ENCODE measurements around the gene CNTNAP2. TPM values are rescaled to one million over a fixed set of nuclear protein-coding genes. Genes with fewer than 3 reads are reported as not detected.

CNTNAP2 gene
- total RNA-seq, 2 donors from 2014 or later: not detected

GRCh38 chr7:146728611-146729010 lies 612.0 kb downstream of the CNTNAP2 start:
- Mint-ChIP-seq H3K9me3 (peaks cover 7% of the 10 kb centered on the region), H3K36me3 (no peaks in the 10 kb centered on the region), H3K27me3 (no peaks in the 10 kb centered on the region), H3K27ac (no peak overlapping the region), H3K4me1 (ENCODE audit: low read depth in 2 of 2) (no peaks in the 10 kb centered on the region), H3K4me3 (no peak overlapping the region)
- ATAC-seq (no peak), DNase-seq (ENCODE audit: low spot score) (no peak)

GRCh38 chr7:146731185-146731584 lies 614.6 kb downstream of the CNTNAP2 start:
- H3K27ac Mint-ChIP-seq: no peak overlapping the region
- H3K36me3 Mint-ChIP-seq: no peaks in the 10 kb centered on the region
- ATAC-seq (no peak), DNase-seq (ENCODE audit: low spot score) (no peak)
- H3K4me1 Mint-ChIP-seq (ENCODE audit: low read depth in 2 of 2): no peaks in the 10 kb centered on the region
- no peak overlapping the region for H3K4me3 Mint-ChIP-seq
- H3K9me3 Mint-ChIP-seq: peaks cover 7% of the 10 kb centered on the region
- no peaks in the 10 kb centered on the region for H3K27me3 Mint-ChIP-seq

GRCh38 chr7:146735992-146736391 lies 619.4 kb downstream of the CNTNAP2 start:
- Mint-ChIP-seq H3K27me3 (no peaks in the 10 kb centered on the region), H3K4me1 (ENCODE audit: low read depth in 2 of 2) (no peaks in the 10 kb centered on the region), H3K36me3 (peaks cover under 1% of the 10 kb centered on the region), H3K27ac (no peak overlapping the region), H3K4me3 (no peak overlapping the region), H3K9me3 (peaks cover 6% of the 10 kb centered on the region)
- ATAC-seq (no peak), DNase-seq (ENCODE audit: low spot score) (no peak)

GRCh38 chr7:146736446-146737190 lies 620.0 kb downstream of the CNTNAP2 start:
- H3K4me3 Mint-ChIP-seq: no peak overlapping the region
- peaks cover 7% of the 10 kb centered on the region for H3K36me3 Mint-ChIP-seq
- no peak overlapping the region for H3K27ac Mint-ChIP-seq
- DNase-seq (ENCODE audit: low spot score) (no peak), ATAC-seq (no peak)
- no peaks in the 10 kb centered on the region for H3K4me1 Mint-ChIP-seq (ENCODE audit: low read depth in 2 of 2)
- H3K9me3 Mint-ChIP-seq: peaks cover 10% of the 10 kb centered on the region
- H3K27me3 Mint-ChIP-seq: no peaks in the 10 kb centered on the region

- DNase-seq (ENCODE audit: low spot score): no peak
- Mint-ChIP-seq H3K27ac (no peak overlapping the region), H3K36me3 (peaks cover 7% of the 10 kb centered on the region), H3K4me3 (no peak overlapping the region), H3K27me3 (no peaks in the 10 kb centered on the region), H3K4me1 (ENCODE audit: low read depth in 2 of 2) (no peaks in the 10 kb centered on the region), H3K9me3 (peaks cover 12% of the 10 kb centered on the region)
- no peak for ATAC-seq
These were observed 623.4 kb downstream of the CNTNAP2 start for GRCh38 chr7:146740039-146740438.

- no peaks in the 10 kb centered on the region for H3K4me1 Mint-ChIP-seq (ENCODE audit: low read depth in 2 of 2)
- H3K4me3 Mint-ChIP-seq: no peak overlapping the region
- DNase-seq (ENCODE audit: low spot score) (no peak), ATAC-seq (no peak)
- peaks cover 7% of the 10 kb centered on the region for H3K36me3 Mint-ChIP-seq
- H3K9me3 Mint-ChIP-seq: peaks cover 12% of the 10 kb centered on the region
- H3K27me3 Mint-ChIP-seq: no peaks in the 10 kb centered on the region
- no peak overlapping the region for H3K27ac Mint-ChIP-seq
These were observed 625.3 kb downstream of the CNTNAP2 start for GRCh38 chr7:146741911-146742310.

GRCh38 chr7:146754385-146754784 lies 637.8 kb downstream of the CNTNAP2 start:
- ATAC-seq (no peak), DNase-seq (ENCODE audit: low spot score) (no peak)
- no peaks in the 10 kb centered on the region for H3K36me3 Mint-ChIP-seq
- H3K4me1 Mint-ChIP-seq (ENCODE audit: low read depth in 2 of 2): no peaks in the 10 kb centered on the region
- H3K4me3 Mint-ChIP-seq: no peak overlapping the region
- no peaks in the 10 kb centered on the region for H3K27me3 Mint-ChIP-seq
- no peak overlapping the region for H3K27ac Mint-ChIP-seq
- peaks cover 17% of the 10 kb centered on the region for H3K9me3 Mint-ChIP-seq

GRCh38 chr7:146755585-146755984 lies 639.0 kb downstream of the CNTNAP2 start:
- H3K27ac Mint-ChIP-seq: no peak overlapping the region
- peaks cover 10% of the 10 kb centered on the region for H3K9me3 Mint-ChIP-seq
- no peak for ATAC-seq
- H3K4me1 Mint-ChIP-seq (ENCODE audit: low read depth in 2 of 2): no peaks in the 10 kb centered on the region
- no peaks in the 10 kb centered on the region for H3K27me3 Mint-ChIP-seq
- H3K4me3 Mint-ChIP-seq: no peak overlapping the region
- no peaks in the 10 kb centered on the region for H3K36me3 Mint-ChIP-seq
- no peak for DNase-seq (ENCODE audit: low spot score)

GRCh38 chr7:146764458-146764857 lies 647.9 kb downstream of the CNTNAP2 start:
- no peaks in the 10 kb centered on the region for H3K27me3 Mint-ChIP-seq
- peaks cover 4% of the 10 kb centered on the region for H3K36me3 Mint-ChIP-seq
- no peaks in the 10 kb centered on the region for H3K4me1 Mint-ChIP-seq (ENCODE audit: low read depth in 2 of 2)
- no peak overlapping the region for H3K27ac Mint-ChIP-seq
- DNase-seq (ENCODE audit: low spot score) (no peak), ATAC-seq (no peak)
- peaks cover 12% of the 10 kb centered on the region for H3K9me3 Mint-ChIP-seq
- H3K4me3 Mint-ChIP-seq: no peak overlapping the region

- Mint-ChIP-seq H3K27ac (no peak overlapping the region), H3K36me3 (peaks cover 4% of the 10 kb centered on the region), H3K4me1 (ENCODE audit: low read depth in 2 of 2) (no peaks in the 10 kb centered on the region), H3K27me3 (no peaks in the 10 kb centered on the region), H3K4me3 (no peak overlapping the region), H3K9me3 (peaks cover 8% of the 10 kb centered on the region)
- ATAC-seq (no peak), DNase-seq (ENCODE audit: low spot score) (no peak)
These were observed 652.4 kb downstream of the CNTNAP2 start for GRCh38 chr7:146768957-146769356.

GRCh38 chr7:146772601-146773000 lies 656.0 kb downstream of the CNTNAP2 start:
- ATAC-seq: no peak

GRCh38 chr7:146773506-146773905 lies 656.9 kb downstream of the CNTNAP2 start:
- ATAC-seq (no peak), DNase-seq (ENCODE audit: low spot score) (no peak)
- Mint-ChIP-seq H3K27me3 (no peaks in the 10 kb centered on the region), H3K4me1 (ENCODE audit: low read depth in 2 of 2) (no peaks in the 10 kb centered on the region), H3K36me3 (no peaks in the 10 kb centered on the region), H3K9me3 (peaks cover 11% of the 10 kb centered on the region), H3K4me3 (no peak overlapping the region), H3K27ac (no peak overlapping the region)

More at GRCh38 chr7:146772601-146773000, 656.0 kb downstream of the CNTNAP2 start:
- peaks cover 11% of the 10 kb centered on the region for H3K9me3 Mint-ChIP-seq
- no peak for DNase-seq (ENCODE audit: low spot score)
- H3K27me3 Mint-ChIP-seq: no peaks in the 10 kb centered on the region
- H3K4me1 Mint-ChIP-seq (ENCODE audit: low read depth in 2 of 2): no peaks in the 10 kb centered on the region
- H3K36me3 Mint-ChIP-seq: no peaks in the 10 kb centered on the region
- H3K4me3 Mint-ChIP-seq: no peak overlapping the region
- no peak overlapping the region for H3K27ac Mint-ChIP-seq

- H3K27me3 Mint-ChIP-seq: no peaks in the 10 kb centered on the region
- peaks cover 3% of the 10 kb centered on the region for H3K9me3 Mint-ChIP-seq
- no peaks in the 10 kb centered on the region for H3K4me1 Mint-ChIP-seq (ENCODE audit: low read depth in 2 of 2)
- no peaks in the 10 kb centered on the region for H3K36me3 Mint-ChIP-seq
- H3K27ac Mint-ChIP-seq: no peak overlapping the region
- DNase-seq (ENCODE audit: low spot score): no peak
- no peak overlapping the region for H3K4me3 Mint-ChIP-seq
- no peak for ATAC-seq
These were observed 664.9 kb downstream of the CNTNAP2 start for GRCh38 chr7:146781352-146782116.

GRCh38 chr7:146787266-146787665 lies 670.7 kb downstream of the CNTNAP2 start:
- Mint-ChIP-seq H3K4me3 (no peak overlapping the region), H3K27me3 (no peaks in the 10 kb centered on the region)

More at GRCh38 chr7:146787266-146787665, 670.7 kb downstream of the CNTNAP2 start:
- ATAC-seq (no peak), DNase-seq (ENCODE audit: low spot score) (no peak)
- Mint-ChIP-seq H3K9me3 (peaks cover 9% of the 10 kb centered on the region), H3K36me3 (no peaks in the 10 kb centered on the region), H3K27ac (no peak overlapping the region), H3K4me1 (ENCODE audit: low read depth in 2 of 2) (no peaks in the 10 kb centered on the region)
